Colon (tissue), 2 donors: Measurements from ENCODE around the gene KDM4B.

Source experiments
- FAIRE-seq: peaks from 2 replicates; lab custom pipeline; 2012; peaks lifted over from hg19 to GRCh38; lab: Jason Lieb, UNC
- donor health status: control.
- donor health status: control.

KDM4B gene

GRCh38 chr19:5050067-5050656 lies 81.2 kb downstream of the KDM4B start:
- FAIRE-seq: no peak

DNA sequence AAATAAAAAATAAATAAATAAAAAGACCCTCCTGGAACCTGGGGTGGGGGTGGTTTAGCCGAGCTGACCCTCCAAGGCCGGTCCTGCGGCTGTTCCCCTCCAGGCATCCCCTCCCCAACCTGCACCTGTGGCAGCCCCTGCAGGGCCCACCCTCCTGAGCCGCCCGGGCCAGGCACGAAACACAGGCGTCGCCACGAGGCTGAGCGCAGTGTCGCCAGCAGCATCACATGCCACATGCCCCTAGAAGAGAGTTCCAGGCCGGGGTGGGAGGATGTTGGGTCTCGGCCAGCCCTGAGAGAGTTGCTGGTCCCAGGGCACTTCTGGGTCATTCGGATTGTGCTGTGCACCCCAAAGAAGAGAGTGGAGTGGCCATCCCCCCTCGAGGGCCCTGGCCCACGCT lies 82.0 kb downstream of the KDM4B start:
- FAIRE-seq: no peak

GRCh38 chr19:5051619-5052018 lies 82.7 kb downstream of the KDM4B start:
- no peak for FAIRE-seq

DNA sequence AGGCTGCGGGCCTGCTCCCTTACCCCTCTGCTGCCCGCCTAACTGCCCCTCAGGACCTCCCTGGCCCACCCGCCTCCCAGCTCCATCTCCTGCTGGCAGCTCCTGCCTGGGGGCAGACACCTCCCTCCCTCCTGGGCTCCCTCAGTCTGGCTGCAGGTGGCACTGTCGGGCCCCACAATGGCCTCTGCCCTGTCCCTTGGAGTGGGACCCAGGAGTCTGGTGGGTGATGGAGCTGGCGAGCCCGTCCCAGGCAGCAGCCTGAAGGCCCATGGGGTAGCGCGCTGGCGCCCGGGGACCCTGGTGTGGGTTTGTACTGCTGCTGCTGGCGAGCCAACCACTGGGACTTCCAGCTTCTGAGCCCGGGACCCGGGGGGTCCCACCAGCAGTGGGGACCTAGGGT lies 83.6 kb downstream of the KDM4B start:
- FAIRE-seq: no peak

GRCh38 chr19:5052945-5053485 lies 84.1 kb downstream of the KDM4B start:
- no peak for FAIRE-seq

- FAIRE-seq: no peak
Measured at GRCh38 chr19:5053661-5054060, 84.7 kb downstream of the KDM4B start.

- FAIRE-seq: no peak
Measured at GRCh38 chr19:5054551-5055456, 85.9 kb downstream of the KDM4B start.

- no peak for FAIRE-seq
Measured at GRCh38 chr19:5055457-5055776, 86.5 kb downstream of the KDM4B start.

GRCh38 chr19:5057860-5058259 lies 88.9 kb downstream of the KDM4B start:
- FAIRE-seq: no peak

DNA sequence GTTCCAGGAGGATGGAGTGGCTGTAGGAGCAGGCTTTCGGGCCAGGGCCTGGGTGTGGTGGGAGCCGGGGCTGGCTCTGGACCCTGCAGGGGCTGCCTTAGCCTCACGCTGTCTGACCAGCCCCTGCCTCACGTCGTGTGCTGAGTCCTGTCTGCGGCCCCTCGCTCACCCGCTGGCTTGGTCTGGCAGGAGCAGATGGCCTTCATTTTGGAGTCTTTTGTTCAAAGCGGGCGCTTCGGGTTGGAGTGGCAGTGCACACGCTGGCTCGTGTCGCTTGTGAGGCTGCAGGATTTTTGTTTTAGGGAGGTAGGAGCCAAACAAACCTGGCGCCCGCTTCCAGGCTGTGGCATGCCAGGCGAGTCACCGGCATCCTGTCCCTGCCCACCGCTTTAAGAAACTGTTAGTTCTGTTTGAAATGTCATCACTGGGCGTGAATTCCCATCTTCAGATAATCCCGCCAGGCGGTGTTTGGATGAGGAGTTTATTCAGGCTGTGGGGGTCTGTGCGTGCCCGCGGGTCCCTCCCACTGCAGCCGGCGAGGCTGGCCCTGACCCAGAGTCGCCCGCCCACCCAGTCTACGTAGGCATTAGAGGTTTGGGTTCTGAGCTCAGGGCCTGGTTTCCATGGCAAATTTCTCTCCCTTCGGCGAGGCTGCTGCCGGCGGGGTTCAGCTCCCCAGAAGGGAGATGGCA lies 89.8 kb downstream of the KDM4B start:
- FAIRE-seq: no peak

DNA sequence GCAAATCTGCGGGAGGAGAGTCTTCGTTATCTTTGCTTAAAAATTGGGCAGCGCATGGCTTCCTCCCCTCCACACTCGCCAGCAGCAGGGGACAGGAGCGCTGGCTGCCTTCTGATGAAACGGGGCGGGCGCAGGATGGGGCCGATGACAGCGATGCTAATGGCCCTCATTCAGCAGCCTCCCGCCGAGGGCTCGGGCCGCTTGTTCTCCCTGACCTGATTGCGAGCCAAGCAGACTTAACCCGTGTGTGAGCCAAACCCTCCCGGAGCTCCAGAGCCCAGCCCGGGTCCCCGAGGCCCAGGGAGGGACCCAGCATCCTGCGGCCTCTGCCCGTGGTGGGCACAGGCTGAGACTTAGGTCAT lies 90.3 kb downstream of the KDM4B start:
- no peak for FAIRE-seq

DNA sequence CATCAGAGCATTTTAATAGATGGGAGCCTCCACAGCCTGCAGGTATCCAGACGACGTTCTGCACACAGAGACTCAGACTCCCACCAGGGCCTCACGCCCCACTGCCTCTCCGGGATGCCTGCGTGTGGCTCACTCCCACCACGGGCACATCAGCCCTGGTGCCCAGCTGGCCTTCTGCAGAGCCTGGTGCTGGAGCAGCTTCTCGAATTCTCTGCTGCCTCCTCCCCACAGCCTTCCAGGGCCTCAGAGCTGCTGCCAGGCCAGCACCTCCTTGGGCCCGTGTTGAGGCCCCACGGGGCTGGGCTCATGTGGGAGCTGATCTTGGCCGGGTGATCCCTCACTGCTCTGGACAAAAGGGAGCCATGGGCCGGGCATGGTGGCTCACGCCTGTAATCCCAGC lies 90.9 kb downstream of the KDM4B start:
- no peak for FAIRE-seq

- FAIRE-seq: no peak
Measured at GRCh38 chr19:5062195-5062594, 93.3 kb downstream of the KDM4B start.

GRCh38 chr19:5062799-5063198 lies 93.9 kb downstream of the KDM4B start:
- FAIRE-seq: no peak

GRCh38 chr19:5063873-5064645 lies 95.1 kb downstream of the KDM4B start:
- no peak for FAIRE-seq

DNA sequence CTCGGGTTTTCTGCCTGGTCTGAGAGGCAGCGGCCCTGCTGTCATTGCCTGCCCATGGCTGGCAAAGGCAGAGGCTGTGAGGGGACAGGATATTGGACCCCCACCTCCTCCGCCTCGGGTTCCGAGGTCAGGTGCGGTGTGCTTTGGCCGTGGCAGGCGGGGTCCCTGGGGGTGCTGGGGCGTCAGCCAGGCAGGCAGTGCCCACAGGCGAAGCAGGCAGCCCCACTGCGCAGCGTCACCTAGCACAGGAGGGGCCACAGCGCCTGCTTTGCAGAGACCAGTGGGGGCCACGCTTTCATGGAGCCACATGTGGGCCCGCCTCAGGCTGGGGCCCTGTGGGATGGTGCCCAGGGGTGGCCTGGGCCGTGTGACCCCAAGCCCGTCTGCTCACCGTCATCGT lies 96.0 kb downstream of the KDM4B start:
- no peak for FAIRE-seq

GRCh38 chr19:5065663-5066093 lies 96.8 kb downstream of the KDM4B start:
- no peak for FAIRE-seq

GRCh38 chr19:5066768-5067167 lies 97.9 kb downstream of the KDM4B start:
- no peak for FAIRE-seq

GRCh38 chr19:5067678-5068077 lies 98.8 kb downstream of the KDM4B start:
- FAIRE-seq: no peak

GRCh38 chr19:5068233-5069072 lies 99.5 kb downstream of the KDM4B start:
- FAIRE-seq: no peak

DNA sequence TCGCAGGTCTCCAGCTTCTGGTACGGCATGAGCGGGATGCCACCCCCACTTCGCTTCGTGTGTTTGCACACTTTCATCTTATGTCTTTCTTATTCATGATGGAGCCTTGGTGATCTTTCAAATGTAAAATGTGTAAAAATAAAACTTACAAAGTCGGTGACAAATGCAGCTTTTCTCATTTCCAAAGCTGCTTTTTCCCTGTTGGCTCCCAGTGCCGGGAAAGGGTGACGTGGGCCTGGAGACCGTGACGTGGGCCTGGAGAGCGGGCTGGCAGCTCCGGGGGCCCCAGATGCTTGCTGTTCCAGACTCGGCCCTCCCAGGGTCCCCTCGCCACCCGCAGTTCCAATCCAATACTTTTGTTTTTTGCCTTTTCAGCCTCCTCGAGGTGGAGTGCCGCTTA lies 101.4 kb downstream of the KDM4B start:
- FAIRE-seq: no peak
